Activated CD4-positive, alpha-beta T cell treated with anti-CD3 and anti-CD28 coated beads, Interleukin-2, amount 50 U/mL, for 1 hour (primary cell): ENCODE measurements around the gene TBX19.
A peak's percentile ranks its signal among the peaks of the same experiment; 100 is the strongest.
"Not testable (repeated sequence)": the region's sequence is repeated elsewhere in the genome, so short reads cannot be mapped to it uniquely, and the experiment has no call there.

Experiments used
- DNase-seq: peaks from one replicate; pipeline ENCODE4 v3.0.0-alpha.2; 2020

TBX19 gene

GRCh38 chr1:168324745-168325425 is 44.2 kb downstream of the TBX19 start:
- no peak for DNase-seq

GRCh38 chr1:168328731-168329364 is 48.2 kb downstream of the TBX19 start:
- no peak for DNase-seq

GRCh38 chr1:168330285-168330684 is 49.6 kb downstream of the TBX19 start:
- DNase-seq, result no peak

- no peak for DNase-seq
These were observed 50.9 kb downstream of the TBX19 start for GRCh38 chr1:168331569-168331968.

- DNase-seq, result no peak
These were observed 53.0 kb downstream of the TBX19 start for GRCh38 chr1:168333562-168334276.

GRCh38 chr1:168335500-168335899 is 54.8 kb downstream of the TBX19 start:
- no peak for DNase-seq

- DNase-seq, result no peak
These were observed 58.2 kb downstream of the TBX19 start for GRCh38 chr1:168338589-168339503.

GRCh38 chr1:168340781-168341482 is 60.3 kb downstream of the TBX19 start:
- DNase-seq, result no peak

- no peak for DNase-seq
These were observed 60.9 kb downstream of the TBX19 start for GRCh38 chr1:168341483-168341975.

GRCh38 chr1:168342572-168343280 is 62.0 kb downstream of the TBX19 start:
- peak; percentile 89 for DNase-seq

GRCh38 chr1:168343566-168343965 is 62.9 kb downstream of the TBX19 start:
- no peak for DNase-seq

- DNase-seq, result no peak
These were observed 63.8 kb downstream of the TBX19 start for GRCh38 chr1:168344517-168344916.

GRCh38 chr1:168345939-168346338 is 65.3 kb downstream of the TBX19 start:
- DNase-seq, result no peak

GRCh38 chr1:168347630-168348029 is 67.0 kb downstream of the TBX19 start:
- DNase-seq, result no peak

GRCh38 chr1:168348146-168348709 is 67.6 kb downstream of the TBX19 start:
- no peak for DNase-seq

- not testable (repeated sequence) for DNase-seq
These were observed 73.9 kb downstream of the TBX19 start for GRCh38 chr1:168354335-168355269.

GRCh38 chr1:168360151-168361021 is 79.7 kb downstream of the TBX19 start:
- DNase-seq, result no peak

GRCh38 chr1:168361252-168361651 is 80.6 kb downstream of the TBX19 start:
- DNase-seq, result no peak

- DNase-seq, result peak; percentile 10
These were observed 82.3 kb downstream of the TBX19 start for GRCh38 chr1:168362991-168363390.
